Subcutaneous adipose tissue (tissue), 4 donors: Measurements from ENCODE around the gene INS. TPM values are rescaled to one million over a fixed set of nuclear protein-coding genes. Genes with fewer than 3 reads are reported as not detected.

Experiments used
- CTCF ChIP-seq: fragments of 450-650 bp; IDR thresholded peaks from one replicate; pipeline ENCODE4 v1.5.1; 2016; ENCODE audit warnings: low read depth, mild to moderate bottlenecking, control low read depth, antibody characterized with exemption, moderate library complexity
- total RNA-seq, 4 donors: library from RNA; depleted of rRNA; stranded (reverse); fragments of >200 nt; gene quantifications; one replicate each; pipeline ENCODE4 v1.1.0, GENCODE V29; 2016

Gene INS
- total RNA-seq, 4 donors from 2014 or later = not detected

GRCh38 chr11:2201542-2201941 lies 40.5 kb upstream of the INS start:
- TF ChIP-seq CTCF = no peak

GRCh38 chr11:2200957-2201519 lies 40.0 kb upstream of the INS start:
- no peak for TF ChIP-seq CTCF

- no peak for TF ChIP-seq CTCF
Measured at GRCh38 chr11:2200536-2200935, 39.5 kb upstream of the INS start.

GRCh38 chr11:2199466-2200341 lies 38.7 kb upstream of the INS start:
- TF ChIP-seq CTCF = no peak

GRCh38 chr11:2198621-2199365 lies 37.8 kb upstream of the INS start:
- no peak for TF ChIP-seq CTCF

- TF ChIP-seq CTCF = no peak
Measured at GRCh38 chr11:2197771-2198520, 36.9 kb upstream of the INS start.
